HG03095 (cell line): ENCODE data around the gene FNDC3B.

Experiments used
- ATAC-seq: cut with Tn5 transposase; IDR thresholded peaks from one replicate; pipeline ENCODE4 v1.9.1; 2021; ENCODE audit warnings: moderate library complexity; ENCODE audit not compliant: unreplicated experiment

FNDC3B gene

GRCh38 chr3:172323894-172324610 is 284.7 kb downstream of the FNDC3B start:
- no peak for ATAC-seq

DNA sequence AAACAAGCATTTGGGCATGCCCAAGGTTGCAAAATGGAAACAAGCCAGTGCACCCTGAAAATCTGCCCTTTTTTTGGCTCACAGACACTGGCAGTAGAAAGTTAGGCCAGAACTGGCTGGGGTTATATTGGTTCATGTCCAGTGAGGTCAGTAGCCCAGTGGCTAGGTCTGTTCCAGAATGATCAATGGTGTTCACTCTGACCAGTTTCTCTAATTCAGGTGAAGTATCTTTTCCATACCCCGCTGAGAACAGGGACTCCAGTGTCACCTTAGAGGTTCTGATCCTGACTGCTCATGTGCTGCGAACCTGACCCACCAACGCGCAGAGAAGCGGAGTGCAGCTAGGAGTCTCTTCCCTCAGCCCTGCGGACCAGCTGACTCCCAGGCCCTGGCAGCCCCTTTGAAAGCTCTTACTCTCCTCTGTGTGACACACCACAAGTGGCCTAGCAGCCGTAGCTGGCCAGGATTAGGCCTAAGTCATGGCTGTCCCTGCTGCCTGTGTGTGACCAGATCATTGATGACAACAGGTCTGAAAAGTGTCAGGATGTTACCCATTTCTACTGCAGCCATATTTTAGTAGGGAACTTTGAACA is 285.3 kb downstream of the FNDC3B start:
- ATAC-seq, result no peak

DNA sequence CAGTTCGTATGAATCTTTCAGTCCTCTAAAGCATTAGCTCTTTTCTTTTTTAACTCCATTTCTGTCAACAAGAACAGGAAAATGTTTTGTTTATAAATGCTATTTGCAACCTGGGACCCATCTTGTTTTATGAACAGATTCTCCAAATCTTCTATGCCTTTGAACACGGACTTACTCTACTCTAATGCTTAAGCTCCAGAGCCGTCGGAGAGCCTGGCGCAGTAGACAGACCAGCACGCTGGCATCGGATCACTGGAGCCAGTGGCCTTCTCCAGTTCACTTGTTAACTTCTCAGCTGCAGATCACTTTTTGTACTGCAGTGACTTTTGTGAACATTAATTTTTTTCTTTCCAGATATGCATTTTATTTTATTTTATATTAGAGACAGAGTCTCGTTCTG is 286.1 kb downstream of the FNDC3B start:
- ATAC-seq, result no peak

DNA sequence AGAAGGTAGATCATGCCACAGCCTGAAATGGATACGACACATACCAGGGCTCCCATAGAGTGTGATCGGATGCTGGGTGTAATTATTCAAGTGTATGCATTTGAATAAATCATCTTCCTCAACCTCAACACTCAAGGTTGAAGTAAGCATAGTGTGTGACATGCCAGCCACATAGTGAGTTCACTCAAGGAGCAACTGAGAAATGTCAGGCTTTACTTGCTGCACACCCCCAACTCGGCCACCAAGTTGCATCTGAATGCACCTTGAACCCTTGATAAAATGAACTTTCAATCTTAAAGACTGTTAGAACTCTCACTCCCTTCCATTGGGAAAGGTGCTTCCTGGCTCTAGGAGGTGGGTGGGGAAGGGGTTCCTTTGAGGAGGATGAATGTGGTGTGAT is 287.6 kb downstream of the FNDC3B start:
- no peak for ATAC-seq

- no peak for ATAC-seq
These were observed 288.9 kb downstream of the FNDC3B start for GRCh38 chr3:172328282-172328681.

- no peak for ATAC-seq
These were observed 289.7 kb downstream of the FNDC3B start for GRCh38 chr3:172329070-172329469.

DNA sequence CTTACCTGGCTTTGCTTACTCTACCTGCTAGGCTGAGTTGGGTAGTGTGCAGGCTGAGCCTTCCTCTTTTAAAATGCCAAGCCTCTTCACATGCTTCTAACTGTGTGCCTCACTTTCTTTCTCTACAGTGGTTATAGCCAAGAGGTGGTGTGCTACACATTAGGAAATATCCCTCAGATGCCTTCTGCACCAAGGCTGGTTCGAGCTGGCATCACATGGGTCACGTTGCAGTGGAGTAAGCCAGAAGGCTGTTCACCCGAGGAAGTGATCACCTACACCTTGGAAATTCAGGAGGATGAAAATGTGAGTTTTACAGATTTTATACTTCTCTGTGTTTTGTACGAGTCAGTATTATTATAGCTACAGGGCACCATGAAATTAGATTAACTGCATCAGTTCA is 291.0 kb downstream of the FNDC3B start:
- no peak for ATAC-seq

DNA sequence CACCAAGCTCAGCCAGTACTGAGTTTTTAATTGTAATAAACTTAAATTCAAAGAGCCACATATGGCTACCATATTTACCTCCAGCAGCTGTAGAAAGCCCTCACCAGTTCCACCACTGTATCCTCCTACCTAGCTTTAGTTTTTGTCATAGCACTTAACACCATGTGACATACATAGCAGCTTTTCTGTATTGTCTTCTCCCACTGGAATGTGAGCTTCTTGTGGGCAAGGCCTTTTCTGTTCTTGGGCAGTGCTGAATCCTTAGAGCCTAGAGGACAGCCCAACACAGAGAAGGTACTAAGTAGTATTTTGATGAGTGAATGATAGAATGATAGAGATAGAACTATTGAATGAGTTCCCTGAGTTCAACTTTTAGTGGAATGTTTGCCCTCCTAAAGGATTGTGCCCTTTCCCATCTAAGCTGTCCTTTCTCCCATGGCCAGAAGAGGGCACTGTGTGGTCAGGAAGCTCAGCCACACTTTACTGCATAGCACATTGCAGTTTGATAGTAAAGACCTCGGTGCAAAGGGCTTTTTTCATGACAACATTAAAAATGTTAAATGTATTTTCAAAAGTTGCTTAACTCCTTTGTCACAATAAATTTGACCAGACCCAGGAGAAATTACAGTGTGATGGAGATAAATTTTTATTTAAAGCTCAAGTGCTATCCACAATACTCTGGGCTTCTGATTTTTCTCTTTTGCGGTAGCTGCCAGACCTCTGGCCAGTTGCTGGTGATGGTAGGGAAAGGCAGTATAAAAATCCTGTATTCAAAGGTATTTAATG is 293.1 kb downstream of the FNDC3B start:
- ATAC-seq, result peak; percentile 94

GRCh38 chr3:172333042-172333377 is 293.6 kb downstream of the FNDC3B start:
- no peak for ATAC-seq

DNA sequence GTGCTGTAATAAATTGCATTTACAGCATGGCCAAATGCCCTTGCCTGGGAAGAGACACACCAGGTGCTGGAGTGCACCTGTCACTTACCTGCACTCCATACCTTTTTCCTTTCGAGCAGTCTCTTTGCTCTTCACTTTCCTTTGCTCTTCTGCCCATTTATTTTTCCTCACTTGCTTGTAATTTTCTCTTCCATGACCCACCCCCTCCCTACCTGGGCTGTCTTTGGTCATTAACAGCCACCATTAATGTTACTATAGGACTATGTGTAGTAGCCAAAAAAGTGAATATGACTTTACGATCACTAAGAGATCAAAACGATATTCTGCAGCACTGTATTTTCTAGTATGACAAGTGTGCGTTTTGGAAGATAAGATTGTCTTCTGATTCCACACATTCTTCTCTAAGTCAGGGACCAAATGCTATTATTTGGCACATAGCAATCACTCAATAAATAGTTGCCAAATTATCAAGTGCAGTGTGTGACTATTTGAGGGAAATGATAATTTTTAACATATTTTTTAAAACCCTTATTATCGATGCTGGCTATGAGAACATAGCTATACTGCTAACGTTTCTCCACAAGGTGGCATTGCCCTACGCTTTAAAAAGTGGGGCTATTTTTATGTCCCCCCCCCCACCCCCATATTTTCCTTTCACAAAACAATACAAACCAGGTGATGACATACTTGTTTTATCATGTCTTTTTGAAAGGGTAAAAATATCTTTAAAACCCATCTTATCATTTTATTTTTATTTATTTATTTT is 294.5 kb downstream of the FNDC3B start:
- no peak for ATAC-seq

DNA sequence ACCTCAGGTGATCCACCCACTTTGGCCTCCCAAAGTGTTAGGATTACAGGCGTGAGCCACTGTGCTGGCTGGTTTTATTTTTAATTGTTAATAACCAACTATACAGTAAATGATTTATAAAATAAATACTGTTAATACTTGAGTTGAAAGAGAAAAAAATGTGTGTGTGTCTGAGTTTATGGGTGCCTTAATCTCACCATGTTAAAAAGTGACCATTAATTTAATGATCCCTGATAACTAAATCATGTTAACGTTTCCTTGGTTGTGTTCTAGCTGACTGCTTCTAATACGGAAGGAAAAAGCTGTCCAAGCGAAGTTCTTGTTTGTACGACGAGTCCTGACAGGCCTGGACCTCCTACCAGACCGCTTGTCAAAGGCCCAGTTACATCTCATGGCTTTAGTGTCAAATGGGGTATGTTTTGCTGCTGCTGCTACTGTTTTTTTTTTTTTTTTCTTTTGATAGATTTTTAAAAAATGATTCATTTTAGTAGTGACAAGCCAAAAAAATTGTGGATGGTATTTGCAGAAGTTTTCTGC is 295.4 kb downstream of the FNDC3B start:
- ATAC-seq, result no peak

DNA sequence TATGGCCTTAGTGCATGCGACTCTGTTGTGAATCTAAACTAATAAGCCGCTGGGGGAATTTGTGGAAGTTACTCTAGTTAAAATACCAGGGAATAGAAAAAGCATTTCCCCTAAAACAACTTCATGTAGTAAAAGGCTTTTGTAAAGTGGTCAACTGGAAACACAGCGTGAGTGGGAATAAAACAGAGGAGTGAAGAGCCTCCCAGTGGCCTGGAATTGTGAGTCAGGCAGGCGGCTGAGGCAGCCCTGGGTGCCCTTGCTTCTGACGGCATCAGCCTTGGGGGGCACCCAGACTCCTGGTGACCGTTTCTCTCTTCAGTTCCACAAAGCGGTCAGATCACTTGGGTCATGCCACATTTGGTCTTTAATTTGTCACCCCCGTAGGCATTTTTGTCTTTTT is 300.5 kb downstream of the FNDC3B start:
- ATAC-seq, result no peak

GRCh38 chr3:172340583-172340982 is 301.2 kb downstream of the FNDC3B start:
- ATAC-seq, result no peak

DNA sequence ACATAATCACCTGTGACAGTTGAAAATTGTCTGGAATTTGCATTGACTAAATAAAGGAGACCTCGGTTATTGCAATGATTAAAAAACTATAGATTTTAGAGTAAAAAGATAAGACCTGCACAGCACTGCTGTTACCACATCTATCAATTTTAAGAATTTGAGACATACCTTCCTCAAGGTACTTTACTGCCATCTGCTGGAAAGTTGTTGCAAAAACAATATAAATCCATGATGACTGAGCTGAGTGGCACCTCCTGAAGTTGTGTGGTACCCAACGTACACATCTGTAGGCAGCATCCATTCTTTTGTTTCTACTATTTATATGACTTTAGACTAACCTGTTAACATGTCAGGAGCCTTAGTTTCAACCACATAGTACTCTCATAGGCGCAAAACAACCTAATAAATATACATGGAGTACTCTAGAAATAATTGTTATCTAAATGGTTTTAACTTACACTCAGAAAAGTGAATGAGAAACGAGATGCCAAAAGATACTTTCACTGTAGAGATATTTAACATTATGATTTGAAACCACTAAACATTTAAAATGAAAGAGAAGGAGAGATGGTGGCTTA is 302.2 kb downstream of the FNDC3B start:
- ATAC-seq, result no peak

GRCh38 chr3:172342097-172342659 is 302.8 kb downstream of the FNDC3B start:
- ATAC-seq, result no peak

- no peak for ATAC-seq
These were observed 303.7 kb downstream of the FNDC3B start for GRCh38 chr3:172343117-172343516.

DNA sequence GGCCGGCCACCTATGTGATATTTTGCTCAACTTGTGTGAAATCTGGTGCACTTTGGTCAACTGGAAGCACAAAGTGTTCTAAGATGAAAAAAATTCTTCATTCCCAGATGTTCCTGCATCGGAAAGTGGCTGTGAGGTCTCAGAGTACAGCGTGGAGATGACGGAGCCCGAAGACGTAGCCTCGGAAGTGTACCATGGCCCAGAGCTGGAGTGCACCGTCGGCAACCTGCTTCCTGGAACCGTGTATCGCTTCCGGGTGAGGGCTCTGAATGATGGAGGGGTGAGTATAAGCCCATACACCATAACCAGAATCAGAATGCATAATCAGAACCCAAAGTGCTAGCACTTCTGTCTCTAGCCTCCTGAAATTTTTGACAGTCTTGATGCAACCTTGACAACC is 304.6 kb downstream of the FNDC3B start:
- ATAC-seq, result no peak

DNA sequence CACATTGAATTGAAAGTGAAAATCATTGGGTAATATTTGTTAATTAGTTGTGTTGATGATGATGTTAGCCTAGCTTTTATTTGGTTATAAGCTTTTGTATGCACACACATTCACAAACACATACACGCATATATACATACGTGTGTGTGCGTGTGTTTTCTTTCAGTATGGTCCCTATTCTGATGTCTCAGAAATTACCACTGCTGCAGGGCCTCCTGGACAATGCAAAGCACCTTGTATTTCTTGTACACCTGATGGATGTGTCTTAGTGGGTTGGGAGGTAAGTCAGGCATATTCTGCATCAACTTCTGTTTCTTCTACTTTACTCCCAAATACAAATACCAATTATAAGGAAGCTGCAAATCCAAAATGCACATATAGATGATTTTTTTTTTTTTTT is 306.8 kb downstream of the FNDC3B start:
- ATAC-seq, result no peak

DNA sequence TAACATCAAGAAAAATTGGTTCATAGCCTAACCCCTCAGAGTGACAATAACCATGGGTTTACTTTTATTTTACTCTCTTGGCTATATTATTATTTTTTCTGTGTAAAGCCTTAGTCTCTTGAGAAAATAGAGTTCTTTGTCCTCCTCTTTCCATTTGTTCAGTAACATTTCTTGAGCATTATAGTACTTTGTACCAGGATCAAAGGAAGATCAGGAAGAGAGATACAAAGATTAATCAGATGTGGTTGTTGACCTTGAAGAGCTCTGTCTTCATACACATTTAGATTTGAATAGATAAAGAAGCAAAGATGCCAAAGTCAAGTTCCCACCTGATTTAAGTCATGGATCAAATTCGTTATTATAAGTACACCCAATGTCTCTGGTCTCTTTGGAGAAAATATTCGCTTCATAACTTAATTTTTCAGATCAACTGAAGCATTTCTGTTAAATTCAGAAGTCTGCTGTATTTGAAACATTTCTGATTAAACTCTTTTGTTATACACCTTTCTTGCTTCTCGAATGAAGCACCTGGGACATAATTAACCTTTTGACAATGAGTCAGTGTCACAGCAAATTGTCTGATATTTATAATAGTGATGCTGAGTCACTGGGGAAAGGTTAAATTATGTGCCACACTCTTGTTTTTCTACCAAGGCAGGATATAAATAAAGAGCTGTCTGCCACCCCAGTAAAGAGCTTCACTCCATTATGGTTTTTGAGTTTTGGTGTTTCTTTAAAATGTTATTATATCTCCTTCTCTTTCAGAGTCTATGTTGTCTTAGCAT is 308.7 kb downstream of the FNDC3B start:
- no peak for ATAC-seq
